ENCODE data around the gene ASTN2.

GRCh38 chr9:116390303-116391228, 1024.3 kb downstream of the ASTN2 start:
- TF ChIP-seq REST (IDR thresholded peaks at IDR 0.05; ENCODE audit: insufficient read depth in 1 of 2, low read depth in 2 of 2, low read length in 2 of 2), result no peak
- TF ChIP-seq FOXP2 (optimal IDR thresholded peaks at IDR 0.05; ENCODE audit: borderline replicate concordance, extremely low read depth, extremely low read length, insufficient read depth), result no peak
- no peak for TF ChIP-seq POLR2AphosphoS5 (IDR thresholded peaks at IDR 0.05; ENCODE audit: low read depth, low read length)
- no peak for TF ChIP-seq SIN3A (IDR thresholded peaks at IDR 0.05; ENCODE audit: borderline replicate concordance, insufficient read depth, low read length)
- no peak for TF ChIP-seq TAF1 (IDR thresholded peaks at IDR 0.05; ENCODE audit: borderline replicate concordance, insufficient read depth, low read length)

Data from PFSK-1 (cell line).